VCaP (cell line): ENCODE measurements around the gene LCN12.

Source experiments
- H3K27ac ChIP-seq: fragments of 450-650 bp; 2 replicates; pipeline ENCODE4 v1.5.1; 2017
- TF ChIP-seq, protein P1 (sequence below): fragments of 450-650 bp; conservative IDR thresholded peaks from 2 replicates; pipeline ENCODE4 v1.5.1; 2017; ENCODE audit warnings: mild to moderate bottlenecking, moderate library complexity

LCN12 gene

GRCh38 chr9:136928591-136928990 lies 23.5 kb upstream of the LCN12 start:
- TF ChIP-seq, protein P1, sequence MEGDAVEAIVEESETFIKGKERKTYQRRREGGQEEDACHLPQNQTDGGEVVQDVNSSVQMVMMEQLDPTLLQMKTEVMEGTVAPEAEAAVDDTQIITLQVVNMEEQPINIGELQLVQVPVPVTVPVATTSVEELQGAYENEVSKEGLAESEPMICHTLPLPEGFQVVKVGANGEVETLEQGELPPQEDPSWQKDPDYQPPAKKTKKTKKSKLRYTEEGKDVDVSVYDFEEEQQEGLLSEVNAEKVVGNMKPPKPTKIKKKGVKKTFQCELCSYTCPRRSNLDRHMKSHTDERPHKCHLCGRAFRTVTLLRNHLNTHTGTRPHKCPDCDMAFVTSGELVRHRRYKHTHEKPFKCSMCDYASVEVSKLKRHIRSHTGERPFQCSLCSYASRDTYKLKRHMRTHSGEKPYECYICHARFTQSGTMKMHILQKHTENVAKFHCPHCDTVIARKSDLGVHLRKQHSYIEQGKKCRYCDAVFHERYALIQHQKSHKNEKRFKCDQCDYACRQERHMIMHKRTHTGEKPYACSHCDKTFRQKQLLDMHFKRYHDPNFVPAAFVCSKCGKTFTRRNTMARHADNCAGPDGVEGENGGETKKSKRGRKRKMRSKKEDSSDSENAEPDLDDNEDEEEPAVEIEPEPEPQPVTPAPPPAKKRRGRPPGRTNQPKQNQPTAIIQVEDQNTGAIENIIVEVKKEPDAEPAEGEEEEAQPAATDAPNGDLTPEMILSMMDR, result no peak
- H3K27ac ChIP-seq, result peak overlapping the region; percentile 30

DNA sequence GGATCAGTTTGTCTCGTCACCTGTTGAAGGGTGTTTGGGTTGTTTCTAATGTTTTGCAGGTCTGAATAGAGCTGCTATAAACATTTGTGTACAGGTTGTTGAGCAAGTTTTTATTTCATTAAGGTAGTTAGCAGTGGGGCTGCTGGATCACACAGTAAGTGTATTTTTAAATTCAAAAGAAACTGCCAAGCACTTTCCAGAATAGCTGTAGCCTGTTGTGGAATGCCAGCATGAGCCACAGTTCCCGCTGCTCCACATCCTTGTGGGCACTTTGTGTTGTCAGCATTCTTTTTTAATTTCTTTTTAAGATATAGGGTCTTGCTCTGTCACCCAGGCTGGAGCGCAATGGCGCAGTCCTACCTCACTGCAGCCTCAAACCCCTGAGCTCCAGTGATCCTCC lies 22.1 kb upstream of the LCN12 start:
- TF ChIP-seq, protein P1, result no peak
- no peak overlapping the region for H3K27ac ChIP-seq

- H3K27ac ChIP-seq, result no peak overlapping the region
- TF ChIP-seq, protein P1, result no peak
Observed at GRCh38 chr9:136931611-136932130, 20.4 kb upstream of the LCN12 start.

GRCh38 chr9:136934277-136934676 lies 17.8 kb upstream of the LCN12 start:
- TF ChIP-seq, protein P1, result no peak
- H3K27ac ChIP-seq, result no peak overlapping the region

GRCh38 chr9:136935651-136936050 lies 16.4 kb upstream of the LCN12 start:
- TF ChIP-seq, protein P1, result no peak
- no peak overlapping the region for H3K27ac ChIP-seq

- TF ChIP-seq, protein P1, result no peak
- H3K27ac ChIP-seq, result no peak overlapping the region
Observed at GRCh38 chr9:136936645-136937170, 15.4 kb upstream of the LCN12 start.

DNA sequence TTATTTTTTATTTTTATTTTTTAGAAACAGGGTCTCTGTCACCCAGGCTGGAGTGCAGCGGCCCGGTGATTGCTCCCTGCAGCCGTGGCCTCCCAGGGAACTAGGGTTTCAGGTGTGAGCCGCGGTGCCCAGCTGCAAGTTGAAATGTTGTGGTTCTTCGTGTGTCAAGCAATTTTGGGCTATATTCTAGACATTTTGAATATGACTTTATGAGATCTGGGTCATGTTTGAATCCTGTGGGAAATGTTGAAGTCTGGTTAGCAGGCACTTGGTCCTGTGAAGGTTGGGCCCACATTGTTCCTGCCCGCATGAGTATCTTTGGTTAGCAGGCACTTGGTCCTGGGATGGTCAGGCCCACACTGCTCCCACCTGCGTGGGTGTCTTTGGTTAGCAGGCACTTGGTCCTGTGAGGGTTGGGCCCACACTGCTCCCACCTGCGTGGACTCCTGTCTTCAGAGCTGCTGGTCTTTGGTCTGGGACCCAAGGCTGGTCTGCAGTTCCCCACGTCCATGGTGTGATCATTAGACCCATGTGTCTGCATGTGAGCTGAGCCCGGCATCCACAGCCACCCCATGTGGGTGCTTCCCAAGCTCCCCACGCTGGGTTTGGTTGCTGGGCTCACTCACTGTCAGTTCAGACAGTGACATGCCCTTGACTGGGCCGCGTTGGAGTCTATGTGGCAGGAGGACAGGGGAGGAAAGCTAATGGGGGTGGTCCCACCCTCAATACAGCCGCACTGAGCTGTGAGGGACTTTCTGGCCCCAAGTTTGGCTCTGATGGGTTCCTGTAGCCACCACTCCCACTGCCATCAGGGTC lies 14.7 kb upstream of the LCN12 start:
- TF ChIP-seq, protein P1, result no peak
- H3K27ac ChIP-seq, result no peak overlapping the region
